Progenitor cell of endocrine pancreas (in vitro differentiated cells): ENCODE results near the gene NDUFA6. TPM values are rescaled to one million over a fixed set of nuclear protein-coding genes. Genes with fewer than 3 reads are reported as not detected.
"Not testable (repeated sequence)": the region's sequence is repeated elsewhere in the genome, so short reads cannot be mapped to it uniquely, and the experiment has no call there.

Experiments used
- DNase-seq: peaks from one replicate; pipeline ENCODE4 v3.0.0; 2021; ENCODE audit warnings: low spot score; ENCODE audit not compliant: unreplicated experiment
- H3K27ac Mint-ChIP-seq: 2 replicates; pipeline ENCODE4 v1.8.0; 2021; ENCODE audit warnings: mild to moderate bottlenecking, moderate library complexity, mixed read lengths
- H3K27me3 Mint-ChIP-seq: 2 replicates; pipeline ENCODE4 v1.8.0; 2021; ENCODE audit warnings: mixed read lengths
- H3K36me3 Mint-ChIP-seq: 2 replicates; pipeline ENCODE4 v1.8.0; 2022; ENCODE audit warnings: mixed read lengths; ENCODE audit not compliant: insufficient read depth
- H3K4me1 Mint-ChIP-seq: 2 replicates; pipeline ENCODE4 v1.8.0; 2021; ENCODE audit warnings: low read depth, mixed read lengths
- H3K4me3 Mint-ChIP-seq: 2 replicates; pipeline ENCODE4 v1.8.0; 2021; ENCODE audit warnings: low read depth, mild to moderate bottlenecking, moderate library complexity, mixed read lengths
- H3K9me3 Mint-ChIP-seq: 2 replicates; pipeline ENCODE4 v1.8.0; 2021; ENCODE audit warnings: low read depth, mixed read lengths
- total RNA-seq: library from RNA; stranded (reverse); gene quantifications from 2 replicates; pipeline ENCODE4 v1.2.1, GENCODE V29; 2021
- TF ChIP-seq, protein P1 (sequence below): fragments of 200-600 bp; sonication (generic); IDR thresholded peaks from one replicate; pipeline ENCODE4 v1.5.0; 2021; ENCODE audit warnings: antibody characterized with exemption, mild to moderate bottlenecking; ENCODE audit not compliant: unreplicated experiment

Gene NDUFA6
- total RNA-seq, 1 donor from 2014 or later: 73.4 TPM

DNA sequence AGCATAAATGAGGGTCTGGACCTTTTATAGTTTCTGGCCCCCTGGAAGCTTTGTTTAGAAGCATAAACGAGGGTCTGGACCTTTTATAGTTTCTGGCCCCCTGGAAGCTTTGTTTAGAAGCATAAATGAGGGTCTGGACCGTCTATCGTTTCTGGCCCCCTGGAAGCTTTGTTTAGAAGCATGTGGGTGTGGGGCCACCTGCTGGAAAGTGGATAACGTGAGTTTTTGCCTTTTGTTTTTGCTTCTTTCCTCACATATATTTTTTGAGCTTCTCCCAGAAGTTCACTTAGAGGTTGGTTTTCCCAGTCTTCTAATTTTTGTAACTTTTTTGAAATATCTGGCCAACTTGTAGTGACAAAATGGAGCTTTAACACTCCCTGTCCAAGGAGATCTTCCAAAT is 22.2 kb upstream of the NDUFA6 start:
- peaks cover 12% of the 10 kb centered on the region for H3K9me3 Mint-ChIP-seq
- H3K4me3 Mint-ChIP-seq, H3K36me3 Mint-ChIP-seq, H3K4me1 Mint-ChIP-seq, DNase-seq, H3K27ac Mint-ChIP-seq: not testable (repeated sequence)
- TF ChIP-seq, protein P1, sequence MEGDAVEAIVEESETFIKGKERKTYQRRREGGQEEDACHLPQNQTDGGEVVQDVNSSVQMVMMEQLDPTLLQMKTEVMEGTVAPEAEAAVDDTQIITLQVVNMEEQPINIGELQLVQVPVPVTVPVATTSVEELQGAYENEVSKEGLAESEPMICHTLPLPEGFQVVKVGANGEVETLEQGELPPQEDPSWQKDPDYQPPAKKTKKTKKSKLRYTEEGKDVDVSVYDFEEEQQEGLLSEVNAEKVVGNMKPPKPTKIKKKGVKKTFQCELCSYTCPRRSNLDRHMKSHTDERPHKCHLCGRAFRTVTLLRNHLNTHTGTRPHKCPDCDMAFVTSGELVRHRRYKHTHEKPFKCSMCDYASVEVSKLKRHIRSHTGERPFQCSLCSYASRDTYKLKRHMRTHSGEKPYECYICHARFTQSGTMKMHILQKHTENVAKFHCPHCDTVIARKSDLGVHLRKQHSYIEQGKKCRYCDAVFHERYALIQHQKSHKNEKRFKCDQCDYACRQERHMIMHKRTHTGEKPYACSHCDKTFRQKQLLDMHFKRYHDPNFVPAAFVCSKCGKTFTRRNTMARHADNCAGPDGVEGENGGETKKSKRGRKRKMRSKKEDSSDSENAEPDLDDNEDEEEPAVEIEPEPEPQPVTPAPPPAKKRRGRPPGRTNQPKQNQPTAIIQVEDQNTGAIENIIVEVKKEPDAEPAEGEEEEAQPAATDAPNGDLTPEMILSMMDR: peak; percentile 33
- peaks cover 13% of the 10 kb centered on the region for H3K27me3 Mint-ChIP-seq

DNA sequence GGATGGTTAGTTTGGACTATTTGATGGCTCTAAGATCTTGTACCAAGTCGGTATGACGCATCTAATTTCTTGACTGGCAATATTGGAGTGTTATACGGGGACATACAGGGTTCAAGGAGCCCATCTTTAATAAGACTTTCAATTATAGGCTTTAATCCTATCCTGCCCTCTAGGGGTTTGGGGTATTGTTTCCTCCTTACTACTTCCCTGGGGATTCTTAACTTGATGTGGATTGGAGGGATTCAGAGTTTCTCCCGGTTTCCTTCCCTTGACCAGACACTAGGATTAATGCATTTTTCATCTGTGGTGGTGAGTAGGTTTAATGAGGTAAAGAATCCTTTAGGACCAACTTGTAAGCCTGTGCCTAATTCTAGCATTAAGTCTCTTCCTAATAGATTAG is 21.2 kb upstream of the NDUFA6 start:
- Mint-ChIP-seq H3K27ac (no peak overlapping the region), H3K27me3 (peaks cover 13% of the 10 kb centered on the region), H3K36me3 (peaks cover 6% of the 10 kb centered on the region), H3K4me1 (peaks cover 7% of the 10 kb centered on the region), H3K4me3 (no peak overlapping the region), H3K9me3 (peaks cover 12% of the 10 kb centered on the region)
- TF ChIP-seq, protein P1: no peak
- no peak for DNase-seq

DNA sequence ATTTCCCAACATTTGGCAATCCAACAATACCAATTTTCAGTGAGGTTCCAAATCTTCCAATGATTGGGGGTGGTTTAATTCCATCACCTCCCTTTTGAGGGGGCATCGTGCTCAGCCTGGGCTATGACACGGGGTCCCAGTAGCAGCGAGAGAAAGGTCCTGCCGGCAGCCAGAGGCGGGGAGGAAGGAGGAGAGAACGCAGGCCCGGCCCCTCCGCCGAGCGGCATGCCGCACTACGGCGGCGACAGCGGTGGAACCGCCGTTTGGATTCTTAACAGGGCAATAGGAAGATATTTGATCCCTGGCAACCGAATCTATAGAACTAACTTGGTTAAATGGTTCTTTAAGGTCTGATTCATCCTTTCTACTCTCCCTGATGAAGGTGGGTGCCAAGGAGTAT is 18.3 kb upstream of the NDUFA6 start:
- Mint-ChIP-seq H3K27me3 (peaks cover 13% of the 10 kb centered on the region), H3K27ac (no peak overlapping the region), H3K4me3 (no peak overlapping the region), H3K36me3 (peaks cover 3% of the 10 kb centered on the region), H3K4me1 (peaks cover 7% of the 10 kb centered on the region), H3K9me3 (peaks cover 4% of the 10 kb centered on the region)
- TF ChIP-seq, protein P1: no peak
- DNase-seq: no peak

DNA sequence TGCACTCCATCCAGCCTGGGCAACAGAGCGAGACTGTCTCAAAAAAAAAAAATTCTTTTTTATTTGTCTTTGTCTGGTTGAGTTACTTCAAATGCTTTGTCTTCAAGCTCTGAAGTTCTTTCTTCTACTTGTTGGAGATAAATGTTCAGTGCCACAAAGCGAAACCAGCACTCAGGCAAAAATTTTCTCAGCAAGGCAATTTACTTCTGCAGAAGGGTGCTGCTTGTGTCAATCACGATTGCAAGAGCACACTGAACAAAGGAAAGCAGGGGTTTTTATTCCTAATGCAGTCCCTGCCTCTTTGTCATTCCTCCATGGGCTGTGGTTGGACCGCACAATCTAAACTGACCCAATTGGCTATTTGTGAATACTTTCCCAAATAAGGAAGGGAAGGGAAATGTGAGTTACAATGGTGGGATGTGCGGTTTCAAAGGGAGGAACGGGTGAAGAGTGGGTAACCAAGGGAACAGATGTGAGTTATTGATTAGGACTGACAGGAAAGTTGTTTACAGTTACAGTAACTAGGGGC is 13.8 kb upstream of the NDUFA6 start:
- H3K27me3 Mint-ChIP-seq: peaks cover 11% of the 10 kb centered on the region
- not testable (repeated sequence) for H3K4me3 Mint-ChIP-seq, H3K4me1 Mint-ChIP-seq, H3K27ac Mint-ChIP-seq, DNase-seq
- peaks cover 15% of the 10 kb centered on the region for H3K9me3 Mint-ChIP-seq
- peaks cover 18% of the 10 kb centered on the region for H3K36me3 Mint-ChIP-seq

DNA sequence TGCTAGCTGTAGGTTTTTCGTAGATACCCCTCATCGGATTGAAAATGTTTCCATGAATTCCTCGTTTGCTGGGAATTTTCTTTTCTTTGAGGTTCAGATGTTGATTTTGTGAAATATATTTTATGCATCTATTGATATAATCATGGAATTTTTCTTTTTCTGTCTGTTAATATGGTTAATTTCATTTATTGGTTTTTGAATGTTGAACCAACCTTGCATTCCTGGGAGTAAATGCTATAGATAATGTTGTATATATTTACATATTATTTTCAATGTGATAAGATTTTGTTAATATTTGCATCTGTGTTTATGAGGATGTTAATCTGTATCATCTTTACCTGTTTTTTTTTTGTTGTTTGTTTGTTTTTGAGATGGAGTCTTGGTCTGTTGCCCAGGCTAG is 10.6 kb upstream of the NDUFA6 start:
- Mint-ChIP-seq H3K27ac (no peak overlapping the region), H3K36me3 (peaks cover 20% of the 10 kb centered on the region), H3K27me3 (no peaks in the 10 kb centered on the region), H3K4me1 (no peaks in the 10 kb centered on the region), H3K4me3 (no peak overlapping the region), H3K9me3 (peaks cover 18% of the 10 kb centered on the region)
- TF ChIP-seq, protein P1: no peak
- DNase-seq: no peak

DNA sequence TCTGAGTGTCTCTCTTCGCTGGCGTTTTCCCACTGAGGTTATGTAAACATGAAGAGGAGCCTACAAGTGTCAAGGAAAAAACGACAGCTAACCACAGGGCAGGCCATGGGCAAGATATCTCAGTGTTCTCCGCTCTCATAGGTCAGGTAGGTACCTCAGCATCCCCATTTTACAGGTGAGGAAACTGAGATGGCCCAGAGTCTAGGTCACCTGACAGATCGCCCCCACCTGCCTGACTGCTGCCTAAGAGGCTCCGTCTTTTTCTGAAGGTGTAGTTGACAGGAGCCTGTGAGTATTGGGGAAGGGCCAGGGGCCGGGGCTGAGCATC is 847 bp upstream of the NDUFA6 start:
- Mint-ChIP-seq H3K27me3 (no peaks in the 10 kb centered on the region), H3K9me3 (no peaks in the 10 kb centered on the region), H3K36me3 (peaks cover 12% of the 10 kb centered on the region), H3K27ac (peak overlapping the region; percentile 100), H3K4me1 (peaks cover 5% of the 10 kb centered on the region), H3K4me3 (peak overlapping the region; percentile 98)
- DNase-seq: no peak
- TF ChIP-seq, protein P1: no peak
